ENCODE data around the gene BSN.

DNA sequence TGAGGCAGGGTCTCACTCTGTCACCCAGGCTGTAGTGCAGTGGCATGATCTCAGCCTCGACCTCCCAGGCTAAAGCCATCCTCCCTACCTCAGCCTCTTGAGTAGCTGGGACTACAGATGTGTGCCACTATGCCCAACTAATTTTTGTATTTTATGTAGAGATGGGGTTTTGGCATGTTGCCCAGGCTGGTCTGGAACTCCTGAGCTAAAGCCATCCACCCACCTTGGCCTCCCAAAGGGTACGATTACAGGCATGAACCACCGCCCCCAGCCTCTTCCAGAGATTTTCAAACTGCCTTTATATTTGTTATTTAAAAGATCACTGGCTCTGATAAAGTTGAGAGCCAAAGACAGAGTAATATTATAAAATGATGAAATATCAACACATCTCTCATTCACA is 37.3 kb downstream of the BSN start:
- TF ChIP-seq, protein P1, sequence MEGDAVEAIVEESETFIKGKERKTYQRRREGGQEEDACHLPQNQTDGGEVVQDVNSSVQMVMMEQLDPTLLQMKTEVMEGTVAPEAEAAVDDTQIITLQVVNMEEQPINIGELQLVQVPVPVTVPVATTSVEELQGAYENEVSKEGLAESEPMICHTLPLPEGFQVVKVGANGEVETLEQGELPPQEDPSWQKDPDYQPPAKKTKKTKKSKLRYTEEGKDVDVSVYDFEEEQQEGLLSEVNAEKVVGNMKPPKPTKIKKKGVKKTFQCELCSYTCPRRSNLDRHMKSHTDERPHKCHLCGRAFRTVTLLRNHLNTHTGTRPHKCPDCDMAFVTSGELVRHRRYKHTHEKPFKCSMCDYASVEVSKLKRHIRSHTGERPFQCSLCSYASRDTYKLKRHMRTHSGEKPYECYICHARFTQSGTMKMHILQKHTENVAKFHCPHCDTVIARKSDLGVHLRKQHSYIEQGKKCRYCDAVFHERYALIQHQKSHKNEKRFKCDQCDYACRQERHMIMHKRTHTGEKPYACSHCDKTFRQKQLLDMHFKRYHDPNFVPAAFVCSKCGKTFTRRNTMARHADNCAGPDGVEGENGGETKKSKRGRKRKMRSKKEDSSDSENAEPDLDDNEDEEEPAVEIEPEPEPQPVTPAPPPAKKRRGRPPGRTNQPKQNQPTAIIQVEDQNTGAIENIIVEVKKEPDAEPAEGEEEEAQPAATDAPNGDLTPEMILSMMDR (IDR thresholded peaks at IDR 0.05) = no peak
- no peak for TF ChIP-seq ZFX (IDR thresholded peaks at IDR 0.05; ENCODE audit: borderline replicate concordance)

Data from 22Rv1 (cell line).